Stimulated activated CD4-positive, alpha-beta T cell treated with anti-CD3 and anti-CD28 coated beads, Interleukin-4, amount 100 ng/mL, for 1 hour (primary cell): ENCODE results near the gene G0S2.
A peak's percentile ranks its signal among the peaks of the same experiment; 100 is the strongest.

Experiments used
- DNase-seq: peaks from one replicate; pipeline ENCODE4 v3.0.0-alpha.2; 2020

The G0S2 gene

GRCh38 chr1:209648931-209649776 is 26.1 kb upstream of the G0S2 start:
- no peak for DNase-seq

DNA sequence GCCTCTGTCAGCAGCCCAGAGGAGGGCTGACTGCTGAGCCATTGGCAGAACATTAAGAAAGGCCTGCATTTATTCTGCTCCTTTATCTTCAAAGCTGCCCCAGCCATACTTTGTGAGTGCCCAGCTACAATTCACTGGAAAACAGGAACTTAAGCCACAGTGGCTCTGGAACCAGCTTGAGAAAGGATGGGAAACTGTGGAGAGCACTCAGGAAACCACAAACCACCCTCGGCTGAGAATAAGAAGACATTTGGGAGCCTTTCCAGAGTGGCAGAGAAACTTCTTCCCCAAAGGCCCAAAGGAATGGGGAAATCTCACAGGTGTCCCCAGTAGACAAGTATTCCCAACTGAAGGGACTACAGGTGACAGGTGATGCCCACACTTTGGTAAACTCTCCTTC is 24.8 kb upstream of the G0S2 start:
- no peak for DNase-seq

GRCh38 chr1:209651138-209651587 is 24.0 kb upstream of the G0S2 start:
- peak; percentile 57 for DNase-seq

GRCh38 chr1:209652121-209652735 is 23.0 kb upstream of the G0S2 start, which contains the start of gene LAMB3:
Gene LAMB3 (minus strand): TSS chr1:209652425. CDS start chr1:209650944, 1,481 bp downstream.
- no peak for DNase-seq

DNA sequence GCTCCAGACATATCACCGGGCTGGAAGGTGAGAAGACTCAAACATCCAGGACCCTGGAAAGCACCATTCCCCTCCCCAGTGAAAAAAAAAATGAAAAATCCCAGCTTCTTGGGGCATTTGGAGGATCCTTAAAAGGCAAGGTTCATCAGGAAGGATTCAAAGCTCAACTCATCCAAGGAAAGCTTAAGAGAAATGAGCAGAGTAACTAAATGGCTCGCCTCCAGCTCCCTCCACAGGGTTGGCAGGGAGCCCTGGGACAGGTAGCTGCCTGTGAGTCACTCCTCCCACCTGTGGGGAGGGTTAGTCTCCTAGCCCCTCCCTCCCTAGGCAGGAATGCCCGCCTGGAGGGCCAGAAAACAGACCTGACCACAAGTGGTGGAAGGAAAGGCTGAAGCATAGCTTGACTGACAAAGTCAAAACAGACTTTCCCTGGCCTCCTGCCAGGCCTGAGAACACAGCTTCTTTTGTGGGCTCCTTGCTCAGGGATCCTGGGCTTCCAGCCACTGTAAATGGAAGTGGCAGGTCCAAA is 22.3 kb upstream of the G0S2 start:
- peak; percentile 44 for DNase-seq

DNA sequence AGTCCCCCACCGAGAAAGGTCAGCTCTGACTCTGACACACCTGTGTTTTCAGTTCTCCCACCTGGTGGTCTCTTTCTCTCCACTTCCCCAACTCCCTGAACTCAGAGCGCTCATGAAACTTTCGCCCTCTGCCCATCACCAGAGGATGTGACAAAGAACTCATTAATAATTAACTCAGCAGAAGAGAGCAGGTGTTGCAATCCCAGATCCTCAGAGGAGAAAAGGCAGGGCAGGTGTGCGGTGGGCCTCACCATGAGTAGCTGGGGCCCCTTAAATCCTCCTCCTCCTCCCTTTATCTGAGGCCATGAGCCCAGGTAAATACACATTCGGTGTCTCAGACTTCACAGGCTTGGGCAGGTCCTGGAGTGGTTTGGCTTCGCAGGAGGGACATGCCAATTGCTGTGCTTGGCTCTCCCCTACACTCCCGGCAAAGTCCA is 21.3 kb upstream of the G0S2 start:
- no peak for DNase-seq

- no peak for DNase-seq
These were observed 19.6 kb upstream of the G0S2 start for GRCh38 chr1:209655411-209656231.

GRCh38 chr1:209657140-209657879 is 17.9 kb upstream of the G0S2 start:
- no peak for DNase-seq

- DNase-seq = no peak
These were observed 17.3 kb upstream of the G0S2 start for GRCh38 chr1:209657918-209658317.

GRCh38 chr1:209659909-209660308 is 15.3 kb upstream of the G0S2 start:
- no peak for DNase-seq

DNA sequence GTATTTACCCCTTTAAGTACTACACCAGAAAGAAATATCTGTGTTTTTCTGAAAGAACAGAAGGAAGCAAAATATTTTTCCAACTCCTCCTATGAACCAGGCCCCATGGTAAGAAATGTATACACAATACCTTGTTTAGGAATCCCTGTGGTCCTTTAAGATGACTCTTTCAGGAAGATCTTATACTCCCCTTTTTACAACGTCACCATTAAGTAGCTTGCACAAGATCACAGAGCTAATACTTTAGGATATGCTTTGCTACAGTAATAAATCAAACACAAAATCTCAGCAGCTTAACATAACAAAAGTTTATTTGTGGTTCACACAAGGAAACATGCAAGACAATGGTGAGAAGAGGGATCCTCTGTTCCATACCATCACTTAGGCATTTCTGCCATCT is 14.1 kb upstream of the G0S2 start:
- DNase-seq = no peak

GRCh38 chr1:209662879-209663327 is 12.3 kb upstream of the G0S2 start:
- no peak for DNase-seq

DNA sequence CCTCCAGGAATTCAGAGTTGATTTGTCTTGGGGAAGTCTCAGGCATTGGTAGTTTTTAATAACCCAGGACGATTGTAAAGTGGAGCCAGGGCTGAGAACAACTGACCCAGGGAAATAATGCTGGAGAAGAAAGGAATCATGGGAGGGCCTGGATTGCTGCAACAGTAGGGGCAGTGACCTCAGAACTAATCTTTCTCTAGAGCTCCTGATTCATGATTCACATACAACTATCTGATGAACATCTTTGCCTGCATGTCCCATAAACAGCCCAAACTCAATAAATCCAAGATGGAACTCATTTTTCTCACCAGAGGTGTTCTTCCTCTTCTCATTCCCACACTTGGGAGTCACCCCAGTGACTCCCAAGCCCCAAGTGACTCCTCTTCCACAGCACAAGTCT is 8.1 kb upstream of the G0S2 start:
- no peak for DNase-seq

DNA sequence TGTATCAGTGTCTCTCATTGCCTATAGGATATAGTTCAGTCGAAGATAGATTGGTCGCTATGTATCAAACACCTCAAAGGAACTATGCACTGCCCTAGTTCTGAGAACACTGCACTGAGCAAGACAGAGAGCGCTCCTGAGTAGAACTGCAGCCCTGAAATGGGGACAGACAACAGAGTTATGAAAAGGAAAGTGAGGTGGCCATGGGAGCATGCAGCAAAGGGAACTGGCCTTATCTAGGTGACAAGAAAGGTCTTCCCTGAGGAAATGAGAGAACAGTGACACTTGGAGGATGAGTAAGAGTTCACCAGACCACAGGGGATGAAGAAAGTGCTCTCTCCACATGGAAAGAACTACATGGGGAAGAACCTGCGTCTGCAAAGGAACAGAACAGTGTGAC is 7.5 kb upstream of the G0S2 start:
- no peak for DNase-seq

- DNase-seq = no peak
These were observed 4.7 kb upstream of the G0S2 start for GRCh38 chr1:209670441-209671082.

GRCh38 chr1:209672705-209673630 is 2.2 kb upstream of the G0S2 start:
- no peak for DNase-seq

DNA sequence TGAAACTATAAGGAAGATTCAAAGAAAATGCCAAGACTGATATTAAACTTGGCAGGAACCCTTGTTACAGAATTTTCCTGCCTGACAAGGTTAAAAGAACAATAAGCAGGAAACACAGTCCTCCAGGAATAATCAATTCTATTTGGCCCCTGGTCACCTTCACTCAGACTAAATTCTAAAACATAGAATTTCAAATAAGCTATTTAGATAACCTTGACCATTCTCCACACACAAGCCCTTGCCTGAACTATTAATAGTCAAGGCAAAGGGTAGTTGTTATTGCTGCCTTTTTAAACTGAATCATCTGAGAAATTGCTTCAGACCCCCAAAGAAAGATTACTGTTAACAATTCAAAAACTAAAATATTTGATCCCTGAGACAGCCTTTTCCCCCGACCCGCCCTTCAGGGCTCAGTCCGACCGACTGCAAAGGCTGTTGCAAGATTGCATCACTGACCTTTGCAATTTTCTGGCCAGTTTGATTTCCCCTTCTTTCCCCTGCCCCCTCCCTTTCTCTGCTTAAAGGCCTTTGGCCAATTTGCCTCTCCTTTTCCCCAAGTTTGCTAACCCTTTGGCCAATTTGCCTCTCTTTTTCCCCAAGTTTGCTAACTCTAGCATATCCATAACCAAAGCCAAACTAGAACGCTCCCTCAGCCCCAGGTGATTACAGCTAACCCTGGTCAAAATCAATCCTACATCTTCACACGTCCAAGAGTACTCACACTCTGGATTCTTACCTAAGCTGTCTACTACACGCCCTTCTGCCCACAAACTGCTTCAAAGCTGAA is 1.4 kb upstream of the G0S2 start:
- DNase-seq = no peak

DNA sequence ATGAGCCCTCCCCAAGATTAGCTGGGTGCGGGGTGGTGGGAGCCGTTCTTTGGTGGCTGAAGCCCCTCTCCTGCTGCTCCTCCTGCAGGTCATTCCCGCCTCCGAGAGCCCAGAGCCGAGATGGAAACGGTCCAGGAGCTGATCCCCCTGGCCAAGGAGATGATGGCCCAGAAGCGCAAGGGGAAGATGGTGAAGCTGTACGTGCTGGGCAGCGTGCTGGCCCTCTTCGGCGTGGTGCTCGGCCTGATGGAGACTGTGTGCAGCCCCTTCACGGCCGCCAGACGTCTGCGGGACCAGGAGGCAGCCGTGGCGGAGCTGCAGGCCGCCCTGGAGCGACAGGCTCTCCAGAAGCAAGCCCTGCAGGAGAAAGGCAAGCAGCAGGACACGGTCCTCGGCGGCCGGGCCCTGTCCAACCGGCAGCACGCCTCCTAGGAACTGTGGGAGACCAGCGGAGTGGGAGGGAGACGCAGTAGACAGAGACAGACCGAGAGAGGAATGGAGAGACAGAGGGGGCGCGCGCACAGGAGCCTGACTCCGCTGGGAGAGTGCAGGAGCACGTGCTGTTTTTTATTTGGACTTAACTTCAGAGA is 448 bp downstream of the G0S2 start:
- peak; percentile 10 for DNase-seq

DNA sequence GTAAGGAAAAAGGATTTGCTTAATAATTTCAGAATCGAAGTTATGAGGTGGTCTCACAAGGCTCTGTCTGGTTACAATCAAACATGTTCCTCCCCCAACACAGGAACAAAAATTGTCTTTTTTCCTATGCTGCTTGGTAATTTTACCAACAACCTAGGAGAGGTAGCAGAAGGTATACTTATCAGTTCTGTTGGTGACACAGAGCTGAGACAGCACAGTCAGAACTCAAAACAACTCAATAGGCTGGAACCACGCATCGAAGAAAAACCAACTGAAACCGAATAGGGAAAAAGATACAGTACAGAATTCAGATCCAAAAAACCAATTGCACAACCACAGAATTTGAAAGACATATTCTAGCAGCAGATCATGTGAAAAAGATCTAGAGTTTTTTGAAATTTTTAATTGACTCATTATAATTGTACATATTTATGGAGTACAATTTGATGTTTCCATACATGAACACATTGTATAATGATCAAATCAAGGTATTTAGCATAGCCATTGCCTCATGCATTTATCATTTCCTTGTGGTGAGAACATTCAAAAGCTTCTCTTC is 3.8 kb downstream of the G0S2 start:
- DNase-seq = no peak
